Measurements from ENCODE around the gene APOB. TPM values are rescaled to one million over a fixed set of nuclear protein-coding genes. Genes with fewer than 3 reads are reported as not detected.

The APOB gene
- total RNA-seq, 1 experiment from 2014 or later, result not detected

GRCh38 chr2:21007129-21008013 is 36.5 kb downstream of the APOB start:
- ChIA-PET CTCF (no interaction called here), POLR2A (ENCODE audit: low non-redundant PET) (no interaction called here)
- no peaks in the 10 kb centered on the region for H3K4me1 ChIP-seq (ENCODE audit: insufficient read depth, low read length, poor library complexity, severe bottlenecking)
- H3K27ac ChIP-seq (ENCODE audit: low read depth, low read length, poor library complexity, severe bottlenecking), result no peak overlapping the region
- peaks cover 83% of the 10 kb centered on the region for H3K27me3 ChIP-seq (replicated peaks; ENCODE audit: insufficient read depth, low read depth, low read length, poor library complexity)
- no peaks in the 10 kb centered on the region for H3K9me3 ChIP-seq (ENCODE audit: low read depth, low read length, poor library complexity, severe bottlenecking)
- intact Hi-C loops (cut with micrococcal nuclease; ENCODE audit: unreplicated experiment), result no loop called here
- no peak overlapping the region for H3K4me3 ChIP-seq (ENCODE audit: low read depth, low read length, poor library complexity, severe bottlenecking)
- no peaks in the 10 kb centered on the region for H3K36me3 ChIP-seq (ENCODE audit: insufficient read depth, low read length, poor library complexity, severe bottlenecking)
- TF ChIP-seq EZH2 (IDR thresholded peaks at IDR 0.05; ENCODE audit: borderline replicate concordance, low read depth, low read length, poor library complexity, severe bottlenecking) (no peak), CTCF (conservative IDR thresholded peaks at IDR 0.05; ENCODE audit: low read depth, low read length) (no peak)
- BruUV-seq (replicated peaks), result no TSS peak
- no peak for DNase-seq (ENCODE audit: low spot score)

- H3K4me1 ChIP-seq (ENCODE audit: insufficient read depth, low read length, poor library complexity, severe bottlenecking), result no peaks in the 10 kb centered on the region
- no peak for TF ChIP-seq CTCF (conservative IDR thresholded peaks at IDR 0.05; ENCODE audit: low read depth, low read length)
- no peak for TF ChIP-seq EZH2 (IDR thresholded peaks at IDR 0.05; ENCODE audit: borderline replicate concordance, low read depth, low read length, poor library complexity, severe bottlenecking)
- H3K36me3 ChIP-seq (ENCODE audit: insufficient read depth, low read length, poor library complexity, severe bottlenecking), result no peaks in the 10 kb centered on the region
- H3K27ac ChIP-seq (ENCODE audit: low read depth, low read length, poor library complexity, severe bottlenecking), result no peak overlapping the region
- H3K27me3 ChIP-seq (replicated peaks; ENCODE audit: insufficient read depth, low read depth, low read length, poor library complexity), result peaks cover 83% of the 10 kb centered on the region
- no peak overlapping the region for H3K4me3 ChIP-seq (ENCODE audit: low read depth, low read length, poor library complexity, severe bottlenecking)
- DNase-seq (ENCODE audit: low spot score), result no peak
- BruUV-seq (replicated peaks), result no TSS peak
- ChIA-PET CTCF (no interaction called here), POLR2A (ENCODE audit: low non-redundant PET) (no interaction called here)
- intact Hi-C loops (cut with micrococcal nuclease; ENCODE audit: unreplicated experiment), result no loop called here
- H3K9me3 ChIP-seq (ENCODE audit: low read depth, low read length, poor library complexity, severe bottlenecking), result no peaks in the 10 kb centered on the region
Observed at GRCh38 chr2:21006423-21007128, 37.3 kb downstream of the APOB start.

DNA sequence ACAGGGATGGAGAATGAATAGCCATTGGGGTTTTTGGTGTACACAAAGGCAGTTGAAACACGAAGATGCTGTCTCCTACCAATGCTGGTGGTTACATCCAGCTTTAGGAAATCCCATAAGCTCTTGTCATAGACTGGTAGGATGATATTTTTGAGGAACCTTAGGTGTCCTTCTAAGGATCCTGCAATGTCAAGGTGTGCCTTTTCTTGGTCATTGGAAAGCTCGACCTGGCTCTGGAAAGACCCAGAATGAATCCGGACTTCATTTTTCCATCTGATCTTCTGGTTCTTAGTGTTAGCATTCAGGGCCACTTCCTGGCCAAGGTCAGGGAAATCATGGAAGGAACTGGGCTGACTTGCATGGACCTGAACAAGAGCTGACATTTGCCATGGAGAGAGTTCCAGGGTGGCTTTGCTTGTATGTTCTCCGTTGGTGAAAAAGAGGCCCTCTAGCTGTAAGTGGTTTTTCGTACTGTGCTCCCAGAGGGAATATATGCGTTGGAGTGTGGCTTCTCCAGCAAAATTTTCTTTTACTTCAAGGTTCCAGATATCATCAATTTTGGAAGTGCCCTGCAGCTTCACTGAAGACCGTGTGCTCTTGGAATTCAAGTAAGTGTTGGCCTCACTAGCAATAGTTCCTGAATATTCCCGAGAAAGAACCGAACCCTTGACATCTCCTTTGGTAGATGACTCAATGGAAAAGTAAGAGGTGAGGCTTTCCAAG is 38.0 kb downstream of the APOB start:
- Histone ChIP-seq H3K27me3 (replicated peaks; ENCODE audit: insufficient read depth, low read depth, low read length, poor library complexity) (peaks cover 79% of the 10 kb centered on the region), H3K4me3 (ENCODE audit: low read depth, low read length, poor library complexity, severe bottlenecking) (no peak overlapping the region), H3K4me1 (ENCODE audit: insufficient read depth, low read length, poor library complexity, severe bottlenecking) (no peaks in the 10 kb centered on the region), H3K36me3 (ENCODE audit: insufficient read depth, low read length, poor library complexity, severe bottlenecking) (no peaks in the 10 kb centered on the region), H3K27ac (ENCODE audit: low read depth, low read length, poor library complexity, severe bottlenecking) (no peak overlapping the region), H3K9me3 (ENCODE audit: low read depth, low read length, poor library complexity, severe bottlenecking) (no peaks in the 10 kb centered on the region)
- TF ChIP-seq EZH2 (IDR thresholded peaks at IDR 0.05; ENCODE audit: borderline replicate concordance, low read depth, low read length, poor library complexity, severe bottlenecking) (no peak), CTCF (conservative IDR thresholded peaks at IDR 0.05; ENCODE audit: low read depth, low read length) (no peak)
- no peak for DNase-seq (ENCODE audit: low spot score)
- intact Hi-C loops (cut with micrococcal nuclease; ENCODE audit: unreplicated experiment), result no loop called here
- ChIA-PET POLR2A (ENCODE audit: low non-redundant PET) (no interaction called here), CTCF (no interaction called here)
- BruUV-seq (replicated peaks), result no TSS peak
